D341Med (cell line): ENCODE measurements around the gene PHOSPHO1.

Experiments
- DNase-seq: peaks from one replicate; pipeline ENCODE4 v3.0.0; 2012; ENCODE audit warnings: low spot score

Gene PHOSPHO1

GRCh38 chr17:49242813-49243212 is 12.2 kb upstream of the PHOSPHO1 start:
- DNase-seq, result no peak

DNA sequence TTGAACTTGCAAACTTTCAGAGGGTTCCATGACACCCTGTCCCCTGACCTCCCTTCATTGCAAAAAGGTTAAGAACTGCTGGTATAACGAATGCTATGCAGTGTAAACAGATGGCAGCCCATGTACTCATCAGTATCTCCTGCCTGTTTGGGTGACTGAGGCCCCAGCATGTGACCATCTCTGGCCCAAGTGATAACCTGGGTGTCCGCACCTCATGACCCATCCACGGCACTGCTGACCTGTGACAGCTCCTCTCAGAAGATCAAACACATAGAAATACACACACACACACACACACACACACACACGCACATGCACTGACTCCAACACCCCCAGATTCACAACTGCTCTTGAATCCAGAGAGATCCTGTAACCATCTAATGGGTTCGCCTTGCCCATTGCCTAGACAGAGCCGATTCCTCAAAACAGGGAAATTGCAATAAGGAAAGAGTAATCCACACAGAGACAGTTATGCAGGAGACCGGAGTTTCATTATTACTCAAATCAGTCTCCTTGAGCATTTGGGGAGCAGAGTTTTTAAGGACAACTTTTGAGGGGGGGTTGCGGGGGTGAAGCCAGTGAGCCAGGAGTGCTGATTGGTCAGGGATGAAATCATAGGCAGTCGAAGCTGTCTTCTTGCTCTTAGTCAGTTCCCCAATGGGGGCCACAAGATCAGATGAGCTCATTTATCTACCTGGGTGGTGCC is 11.3 kb upstream of the PHOSPHO1 start:
- DNase-seq, result no peak

DNA sequence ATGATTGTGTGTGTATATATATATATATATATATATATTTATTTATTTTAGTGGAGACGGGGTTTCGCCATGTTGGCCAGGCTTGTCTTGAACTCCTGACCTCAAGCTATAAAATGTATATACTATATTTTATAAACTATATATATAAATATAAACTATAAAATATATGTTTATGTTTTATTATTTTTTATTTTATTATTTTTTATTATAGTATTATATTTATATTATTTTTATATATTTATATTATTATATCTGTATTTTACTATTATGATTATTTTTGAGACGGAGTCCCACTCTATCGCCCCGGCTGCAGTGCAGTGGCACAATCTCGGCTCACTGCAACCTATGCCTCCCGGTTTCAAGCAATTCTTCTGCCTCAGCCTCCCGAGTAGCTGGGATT is 10.5 kb upstream of the PHOSPHO1 start:
- no peak for DNase-seq

DNA sequence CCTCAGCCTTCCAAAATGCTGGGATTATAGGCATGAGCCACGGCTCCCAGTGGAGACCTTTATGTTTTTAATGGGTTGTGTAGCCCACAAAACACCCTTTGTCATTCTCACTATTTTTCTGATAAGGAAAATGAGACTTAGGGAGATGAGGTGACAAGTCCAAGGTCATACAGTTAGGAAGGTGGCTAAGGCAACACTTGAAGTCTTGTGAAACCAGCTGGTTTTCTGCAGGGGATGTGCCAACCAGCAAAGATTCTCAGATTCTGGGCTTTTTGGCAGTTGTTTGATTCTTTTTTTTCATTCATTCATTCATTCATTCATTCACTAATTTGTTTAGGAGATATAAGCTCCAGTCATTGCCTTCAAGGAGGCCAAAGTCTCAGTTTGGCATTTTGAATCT is 10.0 kb upstream of the PHOSPHO1 start:
- no peak for DNase-seq

DNA sequence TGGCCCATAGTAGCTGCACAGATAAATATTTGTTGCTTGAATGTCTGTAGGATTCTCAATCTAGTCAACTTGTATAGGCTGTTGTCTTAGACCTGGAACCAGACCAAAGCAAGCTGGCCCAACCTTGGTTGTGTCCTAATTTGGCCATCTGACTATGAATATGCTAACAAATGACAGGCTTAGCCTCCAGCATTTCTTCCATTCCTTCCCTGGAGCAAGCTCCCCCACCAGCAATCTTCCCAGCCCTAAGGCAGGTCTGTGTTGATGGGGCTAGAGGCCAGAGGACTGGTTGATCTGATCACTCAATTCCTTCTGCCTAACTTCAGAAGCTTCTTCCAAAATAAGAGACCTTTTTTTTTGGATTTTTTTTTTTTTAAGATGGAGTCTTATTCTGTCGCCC is 9.4 kb upstream of the PHOSPHO1 start:
- no peak for DNase-seq

- DNase-seq, result no peak
Observed at GRCh38 chr17:49235896-49236295, 5.3 kb upstream of the PHOSPHO1 start.

DNA sequence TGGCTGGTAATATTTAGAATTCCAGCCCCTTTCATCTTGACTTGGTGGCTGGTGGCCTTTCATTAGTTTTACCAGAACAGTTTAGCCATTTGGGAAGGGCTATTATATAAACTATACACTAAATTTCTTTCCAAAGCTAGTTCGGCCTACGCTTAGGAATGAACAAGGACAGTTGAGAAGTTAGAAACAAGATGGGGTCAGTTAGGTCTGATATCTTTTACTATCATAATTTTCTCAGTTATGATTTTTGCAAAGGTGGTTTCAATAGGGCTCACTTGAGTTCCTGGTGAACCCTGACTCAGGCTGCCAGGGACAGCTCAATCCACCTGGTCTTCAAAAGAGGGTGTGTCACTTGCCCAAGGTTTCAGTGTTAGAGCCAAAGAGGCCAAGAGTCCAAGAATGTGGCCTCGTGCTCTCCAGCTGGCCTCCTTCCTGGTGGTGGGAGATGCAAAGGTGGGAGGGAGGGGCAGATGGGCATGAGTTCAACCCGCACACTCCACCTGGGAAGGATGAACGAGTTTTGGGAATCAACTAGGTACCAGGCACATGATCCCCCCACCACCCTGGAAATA is 4.0 kb upstream of the PHOSPHO1 start:
- no peak for DNase-seq

DNA sequence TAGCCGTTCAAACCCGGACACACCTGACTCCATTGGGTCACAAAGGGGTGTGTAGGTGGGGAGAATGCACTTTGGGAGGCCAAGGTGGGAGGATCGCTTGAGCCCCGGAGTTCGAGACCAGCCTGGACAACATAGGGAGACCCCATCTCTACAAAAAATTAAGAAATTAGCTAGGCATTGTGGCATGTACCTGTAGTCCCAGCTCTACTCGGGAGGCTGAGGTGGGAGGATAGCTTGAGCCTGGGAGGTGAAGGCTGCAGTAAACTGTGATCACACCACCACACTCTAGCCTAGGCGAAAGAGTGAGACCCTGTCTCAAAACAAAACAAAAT is 942 bp upstream of the PHOSPHO1 start:
- DNase-seq, result no peak

DNA sequence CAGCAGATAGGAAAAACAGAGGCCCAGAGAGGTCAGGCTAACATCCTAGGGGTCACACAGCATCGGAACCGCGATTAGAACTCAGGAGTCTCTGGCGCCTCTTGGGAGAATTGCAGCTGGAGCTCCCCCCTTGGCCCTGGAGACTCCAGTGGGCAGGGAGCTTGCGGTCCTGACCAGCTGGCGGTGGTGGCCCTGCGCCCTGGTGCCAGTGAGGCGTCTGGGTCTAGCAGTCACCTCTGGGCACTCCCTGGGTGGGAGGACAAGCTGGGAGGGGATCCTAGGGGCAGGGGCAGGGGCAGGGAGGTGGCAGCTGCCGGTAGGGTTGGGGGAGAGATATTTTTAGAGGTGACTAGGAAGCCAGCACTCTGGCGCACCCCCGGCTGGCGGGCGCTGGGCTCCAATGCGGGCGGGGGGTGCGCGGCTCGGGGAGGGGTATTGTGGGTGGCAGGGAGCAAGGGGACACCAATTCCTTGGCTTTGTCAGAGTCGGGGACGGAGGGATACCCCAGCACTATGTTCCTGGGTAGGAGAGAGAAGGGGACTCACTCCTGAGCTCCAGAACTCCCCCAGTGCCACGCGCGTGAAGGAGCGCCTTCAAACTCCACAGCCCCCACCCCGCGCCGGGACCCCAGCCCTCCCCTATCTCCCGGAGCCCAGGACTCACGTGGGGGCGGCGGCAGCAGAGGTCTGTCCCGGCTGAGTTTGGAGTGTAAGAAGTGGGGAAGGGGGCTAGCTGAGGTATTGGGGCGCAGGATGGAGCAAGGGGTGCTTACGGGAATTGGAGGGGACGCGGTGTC is 584 bp downstream of the PHOSPHO1 start:
- no peak for DNase-seq

- no peak for DNase-seq
Observed at GRCh38 chr17:49229076-49229804, 1.3 kb downstream of the PHOSPHO1 start.

GRCh38 chr17:49227436-49228261 is 2.9 kb downstream of the PHOSPHO1 start:
- DNase-seq, result peak; percentile 84

- DNase-seq, result no peak
Observed at GRCh38 chr17:49226771-49227435, 3.7 kb downstream of the PHOSPHO1 start.

- DNase-seq, result no peak
Observed at GRCh38 chr17:49225554-49226236, 4.9 kb downstream of the PHOSPHO1 start.

GRCh38 chr17:49224997-49225337 is 5.6 kb downstream of the PHOSPHO1 start:
- DNase-seq, result no peak

- DNase-seq, result peak; percentile 69
Observed at GRCh38 chr17:49224198-49224996, 6.2 kb downstream of the PHOSPHO1 start.

DNA sequence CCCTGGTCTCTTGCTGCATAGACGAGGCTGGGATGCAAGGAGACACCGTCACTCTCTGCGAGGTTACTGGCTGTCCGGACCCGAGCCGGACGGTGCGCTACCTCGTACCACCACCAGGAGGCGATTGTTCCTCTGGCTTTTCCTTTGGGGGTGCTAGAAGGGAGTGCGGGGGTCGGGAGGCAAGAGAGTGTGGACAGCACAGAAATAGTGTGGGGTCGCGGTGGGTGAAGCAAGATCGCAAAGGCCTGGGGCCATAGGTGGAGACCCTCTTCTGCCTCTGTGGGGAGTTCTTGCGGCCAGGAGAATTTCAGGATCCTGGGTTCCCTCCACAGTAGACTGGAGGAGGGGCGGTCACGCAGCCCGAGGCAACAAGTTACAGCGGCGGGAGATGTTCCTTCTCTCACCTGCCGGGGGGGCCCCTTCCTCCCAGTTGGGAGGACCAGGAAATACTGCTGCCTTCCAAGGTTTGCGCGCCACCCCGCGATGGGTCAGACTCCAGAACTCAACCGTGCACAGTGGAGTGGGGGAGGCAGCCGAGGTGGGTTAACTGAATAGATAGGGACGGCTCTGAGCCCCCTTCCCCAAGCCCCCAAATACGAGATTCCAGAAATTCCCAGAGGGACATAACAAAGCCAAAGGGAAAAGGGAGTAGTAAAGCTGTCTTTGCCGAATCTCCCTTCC is 6.9 kb downstream of the PHOSPHO1 start:
- peak; percentile 87 for DNase-seq

DNA sequence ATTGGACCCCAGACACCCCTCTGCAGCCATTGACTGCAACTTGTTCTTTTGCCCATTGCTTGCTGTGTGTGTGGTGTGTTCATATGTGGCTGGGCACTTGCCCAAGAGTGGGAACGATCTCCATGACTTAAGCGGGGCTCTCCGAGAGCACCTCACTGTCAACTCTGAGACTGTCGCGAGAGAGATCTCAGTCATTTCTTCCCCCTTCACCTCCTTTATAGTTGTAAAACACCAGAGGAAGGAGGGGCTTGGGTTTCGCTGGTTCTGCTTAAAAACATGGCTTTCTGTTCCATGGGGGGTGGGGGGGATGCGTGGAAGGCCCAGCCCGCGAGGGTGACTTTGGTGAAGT is 7.4 kb downstream of the PHOSPHO1 start:
- DNase-seq, result no peak

DNA sequence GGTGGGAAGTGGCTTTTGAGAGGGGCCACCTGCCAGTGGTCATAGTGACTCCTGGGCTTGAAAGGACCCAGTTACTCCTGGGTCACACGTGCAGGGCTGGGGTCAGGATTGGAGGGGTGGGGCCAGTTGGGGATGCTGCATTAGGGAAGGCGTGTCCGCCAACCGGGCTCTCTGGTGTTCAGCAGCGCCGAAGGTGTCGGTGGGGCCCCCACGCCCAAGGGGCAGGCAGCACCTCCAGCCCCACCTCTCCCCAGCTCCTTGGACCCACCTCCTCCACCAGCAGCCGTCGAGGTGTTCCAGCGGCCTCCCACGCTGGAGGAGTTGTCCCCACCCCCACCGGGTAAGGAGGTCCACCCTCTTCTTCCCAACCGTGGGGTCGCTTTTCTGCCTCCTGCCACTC is 10.6 kb downstream of the PHOSPHO1 start:
- DNase-seq, result no peak
